ENCODE measurements around the gene LIPC. TPM values are rescaled to one million over a fixed set of nuclear protein-coding genes. Genes with fewer than 3 reads are reported as not detected.

The LIPC gene
- total and polyA plus RNA-seq, 2 donors (not counting 3 experiments of a cell fraction or from before 2014, with no cell fraction given) = not detected

DNA sequence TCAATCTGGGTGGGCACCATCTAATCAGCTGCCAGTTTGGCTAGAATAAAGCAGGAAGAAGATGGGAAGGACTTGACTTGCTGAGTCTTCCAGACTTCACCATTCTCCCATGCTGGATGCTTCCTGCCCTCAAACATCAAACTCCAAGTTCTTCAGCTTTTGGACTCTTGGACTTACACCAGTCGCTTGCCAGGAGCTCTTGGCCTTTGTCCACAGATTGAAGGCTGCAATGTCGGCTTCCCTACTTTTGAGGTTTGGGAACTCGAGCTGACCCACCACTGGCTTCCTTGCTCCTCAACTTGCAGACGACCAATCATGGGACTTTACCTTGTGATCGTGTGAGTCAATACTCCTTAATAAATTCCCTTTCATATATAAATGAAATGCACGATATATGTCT, 8.6 kb upstream of the LIPC start:
- DNase-seq (ENCODE audit: low read depth, low spot score) = no peak
- dilution Hi-C loops (cut with MboI; ENCODE audit: extremely low pct_ligation_motif_present, low sequenced_read_pairs) = no loop called here
- FAIRE-seq = no peak

DNA sequence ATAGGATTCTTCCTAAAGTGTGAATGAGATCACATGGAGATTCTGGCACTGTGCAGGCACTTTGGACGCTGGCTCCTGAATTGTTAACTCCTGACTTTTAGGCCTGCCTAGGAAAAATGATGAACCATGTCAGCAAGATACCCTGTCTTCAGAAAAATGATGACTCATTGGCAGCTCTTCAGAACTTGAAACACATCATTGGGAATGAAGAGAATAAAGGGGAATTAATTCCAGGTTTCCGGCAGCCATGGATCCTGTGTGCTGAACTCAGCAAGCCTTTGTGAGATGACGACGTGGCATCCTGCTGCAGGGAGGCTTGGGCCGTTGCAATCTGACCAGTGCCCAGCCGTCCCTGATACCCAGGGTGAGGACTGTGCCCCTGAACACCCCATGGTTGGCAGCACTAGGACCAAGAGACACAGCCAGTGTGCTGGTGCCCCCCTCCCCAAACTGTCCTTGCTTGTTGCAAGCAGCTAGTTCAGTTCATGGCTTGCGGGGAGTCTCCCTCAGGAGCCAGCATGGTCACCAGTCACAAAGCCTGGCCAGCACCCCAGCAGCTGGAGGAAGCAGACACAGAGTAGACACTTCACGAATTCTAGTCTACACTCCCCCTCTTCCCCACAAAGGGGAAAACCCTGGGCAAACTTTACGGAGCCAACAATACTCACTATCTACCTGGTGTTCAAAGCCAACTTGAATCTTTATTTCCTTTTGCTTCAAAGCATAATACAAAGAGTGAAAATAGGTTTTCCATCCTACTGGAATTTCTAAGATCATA, 7.8 kb upstream of the LIPC start:
- no peak overlapping the region for H3K4me2 ChIP-seq (ENCODE audit: insufficient read depth, low read length)
- H3K4me1 ChIP-seq (ENCODE audit: control insufficient read depth, extremely low read depth, insufficient read depth, low read length) = no peaks in the 10 kb centered on the region
- BruUV-seq (replicated peaks) = no TSS peak
- no peaks in the 10 kb centered on the region for H4K20me1 ChIP-seq (replicated peaks; ENCODE audit: control insufficient read depth, extremely low read depth, insufficient read depth, low read length)
- POLR2A ChIA-PET = no interaction called here
- H3K36me3 ChIP-seq (ENCODE audit: control insufficient read depth in 2 of 2, extremely low read depth in 1 of 2, insufficient read depth in 2 of 2, low read length in 2 of 2) = no peaks in the 10 kb centered on the region
- no peak overlapping the region for H3K4me3 ChIP-seq (replicated peaks in 1 of 3; ENCODE audit: insufficient read depth in 1 of 3, low read depth in 1 of 3, low read length in 3 of 3)
- intact Hi-C loops (cut with micrococcal nuclease) = no loop called here
- no peaks in the 10 kb centered on the region for H3K27me3 ChIP-seq (ENCODE audit: control insufficient read depth in 2 of 2, insufficient read depth in 2 of 2, low read length in 2 of 2)
- no peaks in the 10 kb centered on the region for H3K9me3 ChIP-seq (replicated peaks; ENCODE audit: control insufficient read depth, insufficient read depth, low read length)
- dilution Hi-C loops (cut with MboI; ENCODE audit: extremely low pct_ligation_motif_present, low sequenced_read_pairs) = no loop called here
- H3K9ac ChIP-seq (replicated peaks; ENCODE audit: extremely low read depth, insufficient read depth, low read length) = no peak overlapping the region
- no peaks in the 10 kb centered on the region for H3K9me1 ChIP-seq (replicated peaks; ENCODE audit: control insufficient read depth, extremely low read depth, insufficient read depth, low read length)
- no peaks in the 10 kb centered on the region for H3K79me2 ChIP-seq (ENCODE audit: control insufficient read depth, insufficient read depth, low read length)
- H2AFZ ChIP-seq (ENCODE audit: low read depth, low read length) = no peak overlapping the region
- FAIRE-seq (no peak), DNase-seq (ENCODE audit: low read depth, low spot score) (no peak)
- TF ChIP-seq, protein P1, sequence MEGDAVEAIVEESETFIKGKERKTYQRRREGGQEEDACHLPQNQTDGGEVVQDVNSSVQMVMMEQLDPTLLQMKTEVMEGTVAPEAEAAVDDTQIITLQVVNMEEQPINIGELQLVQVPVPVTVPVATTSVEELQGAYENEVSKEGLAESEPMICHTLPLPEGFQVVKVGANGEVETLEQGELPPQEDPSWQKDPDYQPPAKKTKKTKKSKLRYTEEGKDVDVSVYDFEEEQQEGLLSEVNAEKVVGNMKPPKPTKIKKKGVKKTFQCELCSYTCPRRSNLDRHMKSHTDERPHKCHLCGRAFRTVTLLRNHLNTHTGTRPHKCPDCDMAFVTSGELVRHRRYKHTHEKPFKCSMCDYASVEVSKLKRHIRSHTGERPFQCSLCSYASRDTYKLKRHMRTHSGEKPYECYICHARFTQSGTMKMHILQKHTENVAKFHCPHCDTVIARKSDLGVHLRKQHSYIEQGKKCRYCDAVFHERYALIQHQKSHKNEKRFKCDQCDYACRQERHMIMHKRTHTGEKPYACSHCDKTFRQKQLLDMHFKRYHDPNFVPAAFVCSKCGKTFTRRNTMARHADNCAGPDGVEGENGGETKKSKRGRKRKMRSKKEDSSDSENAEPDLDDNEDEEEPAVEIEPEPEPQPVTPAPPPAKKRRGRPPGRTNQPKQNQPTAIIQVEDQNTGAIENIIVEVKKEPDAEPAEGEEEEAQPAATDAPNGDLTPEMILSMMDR (IDR thresholded peaks at IDR 0.05; ENCODE audit: extremely low read depth in 1 of 2, insufficient read depth in 1 of 2, low read depth in 1 of 2, low read length in 2 of 2) = no peak
- no peak overlapping the region for H3K27ac ChIP-seq (ENCODE audit: insufficient read depth, low read depth, low read length)
- CTCF ChIA-PET = no interaction called here

More for the DNA sequence above, 8.6 kb upstream of the LIPC start:
- no peaks in the 10 kb centered on the region for H3K79me2 ChIP-seq (ENCODE audit: control insufficient read depth, insufficient read depth, low read length)
- no peaks in the 10 kb centered on the region for H3K9me3 ChIP-seq (replicated peaks; ENCODE audit: control insufficient read depth, insufficient read depth, low read length)
- no peak overlapping the region for H3K4me3 ChIP-seq (replicated peaks in 1 of 3; ENCODE audit: insufficient read depth in 1 of 3, low read depth in 1 of 3, low read length in 3 of 3)
- H3K9me1 ChIP-seq (replicated peaks; ENCODE audit: control insufficient read depth, extremely low read depth, insufficient read depth, low read length) = no peaks in the 10 kb centered on the region
- TF ChIP-seq FOS (IDR thresholded peaks at IDR 0.05; ENCODE audit: borderline replicate concordance, insufficient read depth, low read length) = no peak
- no peaks in the 10 kb centered on the region for H4K20me1 ChIP-seq (replicated peaks; ENCODE audit: control insufficient read depth, extremely low read depth, insufficient read depth, low read length)
- H3K9ac ChIP-seq (replicated peaks; ENCODE audit: extremely low read depth, insufficient read depth, low read length) = no peak overlapping the region
- no peak overlapping the region for H2AFZ ChIP-seq (ENCODE audit: low read depth, low read length)
- H3K27me3 ChIP-seq (ENCODE audit: control insufficient read depth in 2 of 2, insufficient read depth in 2 of 2, low read length in 2 of 2) = no peaks in the 10 kb centered on the region
- H3K27ac ChIP-seq (ENCODE audit: insufficient read depth, low read depth, low read length) = no peak overlapping the region
- BruUV-seq (replicated peaks) = no TSS peak
- ChIA-PET POLR2A (no interaction called here), CTCF (no interaction called here)
- no peak overlapping the region for H3K4me2 ChIP-seq (ENCODE audit: insufficient read depth, low read length)
- H3K36me3 ChIP-seq (ENCODE audit: control insufficient read depth in 2 of 2, extremely low read depth in 1 of 2, insufficient read depth in 2 of 2, low read length in 2 of 2) = no peaks in the 10 kb centered on the region
- H3K4me1 ChIP-seq (ENCODE audit: control insufficient read depth, extremely low read depth, insufficient read depth, low read length) = no peaks in the 10 kb centered on the region
- intact Hi-C loops (cut with micrococcal nuclease) = no loop called here

Data from endothelial cell of umbilical vein (primary cell).